ENCODE results near the gene ONECUT2. TPM values are rescaled to one million over a fixed set of nuclear protein-coding genes. Genes with fewer than 3 reads are reported as not detected.

Gene ONECUT2
- total RNA-seq, 1 experiment from 2014 or later: 4.3 TPM

DNA sequence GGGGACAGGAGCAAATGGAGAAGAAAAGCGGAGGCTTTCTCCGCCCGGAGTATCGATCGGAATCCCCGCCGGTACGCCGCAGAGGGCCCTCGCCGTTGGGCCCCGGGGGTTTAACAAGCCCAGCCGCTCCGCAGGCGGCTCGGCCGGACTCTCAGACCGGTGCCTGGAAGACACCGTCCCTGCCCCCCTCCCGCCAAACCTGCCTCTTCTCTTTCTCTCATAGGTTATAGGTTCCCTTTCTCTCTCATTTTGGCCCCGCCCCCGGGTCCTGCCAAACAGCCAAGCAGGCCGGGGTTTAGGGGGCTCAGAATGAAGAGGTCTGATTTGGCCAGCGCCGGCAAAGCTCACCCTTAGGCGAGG is 4.4 kb downstream of the ONECUT2 start:
- no peak overlapping the region for H3K9ac ChIP-seq (ENCODE audit: low read length)
- POLR2A ChIA-PET: no interaction called here
- H2AFZ ChIP-seq (ENCODE audit: low read depth, low read length, poor library complexity, severe bottlenecking): no peak overlapping the region
- no peaks in the 10 kb centered on the region for H4K20me1 ChIP-seq (ENCODE audit: insufficient read depth)
- no TSS peak for BruUV-seq (replicated peaks)
- H3K79me2 ChIP-seq (ENCODE audit: insufficient read depth, low read length): peaks cover 5% of the 10 kb centered on the region; the same call in 1 of the 2 replicates
- H3K9me2 ChIP-seq (ENCODE audit: insufficient read depth): no peaks in the 10 kb centered on the region
- intact Hi-C loops (cut with micrococcal nuclease): loop anchor here (5.0 kb wide), 1 partner anchor 232 kb away; no protein-coding TSS in a partner anchor
- ATAC-seq (no peak), DNase-seq (ENCODE audit: low read depth, low spot score) (no peak)
- H3K27me3 ChIP-seq (ENCODE audit: insufficient read depth, low read length): peaks cover under 1% of the 10 kb centered on the region; the same call in 1 of the 2 replicates
- H3K36me3 ChIP-seq (ENCODE audit: control insufficient read depth in 1 of 2, insufficient read depth in 2 of 2, low read length in 2 of 2): no peaks in the 10 kb centered on the region
- RAD21 ChIA-PET (ENCODE audit: low non-redundant PET in 1 of 2, low total read pairs in 2 of 2, uncharacterized antibody in 2 of 2, unreplicated experiment in 2 of 2): no interaction called here
- TF ChIP-seq SP1 (IDR thresholded peaks at IDR 0.05; ENCODE audit: low read depth) (no peak), ZNF274 (IDR thresholded peaks at IDR 0.05; ENCODE audit: low read depth, low read length) (no peak), EZH2phosphoT487 (IDR thresholded peaks at IDR 0.05; ENCODE audit: borderline replicate concordance) (no peak), CBX3 (IDR thresholded peaks at IDR 0.05; ENCODE audit: low read depth) (no peak), ELF1 (IDR thresholded peaks at IDR 0.05; ENCODE audit: borderline replicate concordance, low read depth) (no peak), YY1 (IDR thresholded peaks at IDR 0.05; ENCODE audit: extremely low read depth, insufficient replicate concordance, low read depth, low read length) (no peak), JUND (IDR thresholded peaks at IDR 0.05) (no peak), SIN3A (IDR thresholded peaks at IDR 0.05; ENCODE audit: low read depth) (no peak), SRF (IDR thresholded peaks at IDR 0.05; ENCODE audit: low read depth) (no peak), ZFX (IDR thresholded peaks at IDR 0.05) (no peak), CEBPB (IDR thresholded peaks at IDR 0.05; ENCODE audit: low read depth) (no peak), EGR1 (IDR thresholded peaks at IDR 0.05; ENCODE audit: low read depth) (no peak), RAD21 (IDR thresholded peaks at IDR 0.05; ENCODE audit: low read depth) (no peak), EZH2 (IDR thresholded peaks at IDR 0.05) (no peak), FOSL1 (IDR thresholded peaks at IDR 0.05; ENCODE audit: low read depth) (no peak)
- TF ChIP-seq, protein P1, sequence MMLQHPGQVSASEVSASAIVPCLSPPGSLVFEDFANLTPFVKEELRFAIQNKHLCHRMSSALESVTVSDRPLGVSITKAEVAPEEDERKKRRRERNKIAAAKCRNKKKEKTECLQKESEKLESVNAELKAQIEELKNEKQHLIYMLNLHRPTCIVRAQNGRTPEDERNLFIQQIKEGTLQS (IDR thresholded peaks at IDR 0.05): no peak
- TF ChIP-seq, protein P2, sequence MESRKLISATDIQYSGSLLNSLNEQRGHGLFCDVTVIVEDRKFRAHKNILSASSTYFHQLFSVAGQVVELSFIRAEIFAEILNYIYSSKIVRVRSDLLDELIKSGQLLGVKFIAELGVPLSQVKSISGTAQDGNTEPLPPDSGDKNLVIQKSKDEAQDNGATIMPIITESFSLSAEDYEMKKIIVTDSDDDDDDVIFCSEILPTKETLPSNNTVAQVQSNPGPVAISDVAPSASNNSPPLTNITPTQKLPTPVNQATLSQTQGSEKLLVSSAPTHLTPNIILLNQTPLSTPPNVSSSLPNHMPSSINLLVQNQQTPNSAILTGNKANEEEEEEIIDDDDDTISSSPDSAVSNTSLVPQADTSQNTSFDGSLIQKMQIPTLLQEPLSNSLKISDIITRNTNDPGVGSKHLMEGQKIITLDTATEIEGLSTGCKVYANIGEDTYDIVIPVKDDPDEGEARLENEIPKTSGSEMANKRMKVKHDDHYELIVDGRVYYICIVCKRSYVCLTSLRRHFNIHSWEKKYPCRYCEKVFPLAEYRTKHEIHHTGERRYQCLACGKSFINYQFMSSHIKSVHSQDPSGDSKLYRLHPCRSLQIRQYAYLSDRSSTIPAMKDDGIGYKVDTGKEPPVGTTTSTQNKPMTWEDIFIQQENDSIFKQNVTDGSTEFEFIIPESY (IDR thresholded peaks at IDR 0.05; ENCODE audit: extremely low read depth, insufficient replicate concordance, low read length): no peak
- TF ChIP-seq, protein P3, sequence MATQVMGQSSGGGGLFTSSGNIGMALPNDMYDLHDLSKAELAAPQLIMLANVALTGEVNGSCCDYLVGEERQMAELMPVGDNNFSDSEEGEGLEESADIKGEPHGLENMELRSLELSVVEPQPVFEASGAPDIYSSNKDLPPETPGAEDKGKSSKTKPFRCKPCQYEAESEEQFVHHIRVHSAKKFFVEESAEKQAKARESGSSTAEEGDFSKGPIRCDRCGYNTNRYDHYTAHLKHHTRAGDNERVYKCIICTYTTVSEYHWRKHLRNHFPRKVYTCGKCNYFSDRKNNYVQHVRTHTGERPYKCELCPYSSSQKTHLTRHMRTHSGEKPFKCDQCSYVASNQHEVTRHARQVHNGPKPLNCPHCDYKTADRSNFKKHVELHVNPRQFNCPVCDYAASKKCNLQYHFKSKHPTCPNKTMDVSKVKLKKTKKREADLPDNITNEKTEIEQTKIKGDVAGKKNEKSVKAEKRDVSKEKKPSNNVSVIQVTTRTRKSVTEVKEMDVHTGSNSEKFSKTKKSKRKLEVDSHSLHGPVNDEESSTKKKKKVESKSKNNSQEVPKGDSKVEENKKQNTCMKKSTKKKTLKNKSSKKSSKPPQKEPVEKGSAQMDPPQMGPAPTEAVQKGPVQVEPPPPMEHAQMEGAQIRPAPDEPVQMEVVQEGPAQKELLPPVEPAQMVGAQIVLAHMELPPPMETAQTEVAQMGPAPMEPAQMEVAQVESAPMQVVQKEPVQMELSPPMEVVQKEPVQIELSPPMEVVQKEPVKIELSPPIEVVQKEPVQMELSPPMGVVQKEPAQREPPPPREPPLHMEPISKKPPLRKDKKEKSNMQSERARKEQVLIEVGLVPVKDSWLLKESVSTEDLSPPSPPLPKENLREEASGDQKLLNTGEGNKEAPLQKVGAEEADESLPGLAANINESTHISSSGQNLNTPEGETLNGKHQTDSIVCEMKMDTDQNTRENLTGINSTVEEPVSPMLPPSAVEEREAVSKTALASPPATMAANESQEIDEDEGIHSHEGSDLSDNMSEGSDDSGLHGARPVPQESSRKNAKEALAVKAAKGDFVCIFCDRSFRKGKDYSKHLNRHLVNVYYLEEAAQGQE (IDR thresholded peaks at IDR 0.05; ENCODE audit: low read depth): no peak
- no peak overlapping the region for H3K4me2 ChIP-seq (ENCODE audit: low read length)
- peaks cover 10 to 17% of the 10 kb centered on the region in 2 experiments; a peak in 3 of 4 replicates for H3K4me1 ChIP-seq (ENCODE audit: control insufficient read depth in 1 of 2, insufficient read depth in 2 of 2, low read length in 2 of 2)
- H3K4me3 ChIP-seq (replicated peaks in 1 of 2; ENCODE audit: low read depth in 1 of 2, low read length in 2 of 2): no peak overlapping the region
- CTCF ChIA-PET: no interaction called here
- H3K27ac ChIP-seq (ENCODE audit: low read depth, low read length): no peak overlapping the region
- no peaks in the 10 kb centered on the region for H3K9me3 ChIP-seq (ENCODE audit: control insufficient read depth in 1 of 2, insufficient read depth in 1 of 2, low read depth in 1 of 2, low read length in 2 of 2)

Data from HCT116 (cell line).